CD4-positive, alpha-beta T cell treated with Interferon gamma for 1 hour (primary cell): Measurements from ENCODE around the gene LRIG3.

Source experiments
- DNase-seq: peaks from one replicate; pipeline ENCODE4 v3.0.0-alpha.2; 2020

LRIG3 gene

DNA sequence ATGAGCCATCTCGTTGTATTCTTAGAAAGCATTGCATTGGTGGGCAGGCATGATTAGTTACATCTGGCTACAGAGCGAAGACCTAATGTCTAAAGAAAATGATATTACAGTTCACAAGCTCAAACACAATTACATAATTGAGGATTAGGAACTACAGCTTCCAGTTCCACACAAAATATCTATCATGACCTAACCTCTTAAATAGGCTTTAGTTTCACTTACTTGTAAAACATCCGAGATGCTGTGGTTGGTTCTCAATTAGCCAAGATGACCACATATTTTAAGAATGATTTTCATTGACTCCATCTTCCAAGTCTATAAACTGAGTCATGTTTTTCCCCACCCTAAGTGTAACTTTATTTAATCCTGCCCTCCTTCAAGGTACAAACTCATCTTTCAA is 69.5 kb downstream of the LRIG3 start:
- DNase-seq, result no peak

DNA sequence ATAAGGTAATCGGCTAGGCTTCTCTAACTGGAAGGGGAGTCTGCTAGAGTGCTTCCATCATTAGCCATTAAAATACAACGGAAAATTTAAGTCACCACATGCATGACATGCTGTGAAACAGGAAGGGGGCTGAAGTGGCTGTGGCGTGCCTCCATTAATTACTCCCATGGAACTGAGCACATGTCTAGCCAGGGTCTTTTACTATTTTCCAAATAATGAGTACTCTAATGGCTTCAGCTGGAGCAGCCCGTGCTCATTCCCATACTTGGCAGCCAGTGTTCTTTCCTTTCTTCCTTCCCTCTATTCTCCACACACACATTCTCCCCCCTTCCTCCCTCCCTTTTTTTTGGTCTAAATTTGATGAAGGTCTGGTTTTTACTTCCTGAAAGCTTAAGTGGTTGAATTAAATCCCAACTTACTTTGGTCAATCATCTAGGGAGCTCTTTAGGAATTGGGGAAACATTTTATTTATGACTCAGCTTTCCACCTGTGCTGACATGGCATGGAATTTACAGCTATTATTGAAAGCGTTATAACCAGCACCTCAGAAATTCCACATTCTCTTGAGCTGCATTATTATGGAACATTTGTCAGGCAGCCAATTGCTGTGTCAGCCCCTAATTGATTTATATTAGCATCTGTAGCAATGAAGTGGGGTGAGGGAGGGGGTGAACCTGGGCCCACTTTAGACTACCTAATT is 72.3 kb downstream of the LRIG3 start:
- no peak for DNase-seq

DNA sequence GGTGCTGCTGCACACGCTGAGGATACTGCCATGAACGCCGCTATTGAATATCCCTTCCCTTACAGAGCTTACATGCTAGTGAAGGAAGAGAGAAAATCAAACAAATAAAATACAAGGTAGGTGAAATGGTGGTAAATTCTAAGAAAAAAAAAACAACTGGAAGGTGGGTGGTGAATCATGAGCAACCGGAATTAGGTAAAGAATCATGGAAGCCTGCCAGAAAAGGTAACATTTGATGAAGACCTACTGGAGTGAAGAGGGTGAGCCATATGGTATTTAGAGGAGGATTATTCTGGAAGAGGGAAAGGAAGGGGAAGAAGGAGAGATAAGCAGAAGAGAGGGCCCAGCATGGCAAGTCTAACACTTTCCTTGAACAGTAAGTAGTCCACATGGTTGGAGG is 76.1 kb downstream of the LRIG3 start:
- no peak for DNase-seq

DNA sequence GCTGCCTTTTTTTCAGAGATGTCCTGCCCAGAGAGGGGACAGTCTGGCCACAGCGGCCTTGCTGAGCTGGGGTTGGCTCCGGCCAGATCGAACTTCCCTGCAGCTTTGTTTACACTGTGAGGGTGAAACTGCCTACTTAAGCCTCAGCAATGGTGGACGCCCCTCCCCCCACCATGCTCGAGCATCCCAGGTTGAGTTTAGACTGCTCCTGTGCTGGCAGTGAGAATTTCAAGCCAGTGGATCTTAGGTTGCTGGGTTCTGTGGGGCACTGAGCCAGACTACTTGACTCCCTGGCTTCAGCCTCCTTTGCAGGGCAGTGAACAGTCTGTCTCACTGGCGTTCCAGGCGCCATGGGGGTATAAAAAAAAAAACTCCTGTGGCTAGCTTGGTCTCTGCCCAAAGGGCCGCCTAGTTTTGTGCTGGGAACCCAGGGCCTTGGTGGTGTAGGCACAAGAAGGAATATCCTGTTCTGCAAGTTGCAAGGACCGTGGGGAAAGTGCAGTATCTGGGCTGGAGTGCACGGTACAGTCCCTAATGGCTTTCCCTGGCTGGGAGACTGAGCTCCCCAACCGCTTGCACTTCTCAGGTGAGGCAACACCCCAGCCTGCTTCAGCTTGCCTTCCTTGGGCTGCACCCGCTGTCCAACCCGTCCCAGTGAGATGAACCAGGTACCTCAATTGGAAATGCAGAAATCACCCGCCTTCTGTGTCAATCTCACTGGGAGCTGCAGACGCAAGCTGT is 79.1 kb downstream of the LRIG3 start:
- no peak for DNase-seq

DNA sequence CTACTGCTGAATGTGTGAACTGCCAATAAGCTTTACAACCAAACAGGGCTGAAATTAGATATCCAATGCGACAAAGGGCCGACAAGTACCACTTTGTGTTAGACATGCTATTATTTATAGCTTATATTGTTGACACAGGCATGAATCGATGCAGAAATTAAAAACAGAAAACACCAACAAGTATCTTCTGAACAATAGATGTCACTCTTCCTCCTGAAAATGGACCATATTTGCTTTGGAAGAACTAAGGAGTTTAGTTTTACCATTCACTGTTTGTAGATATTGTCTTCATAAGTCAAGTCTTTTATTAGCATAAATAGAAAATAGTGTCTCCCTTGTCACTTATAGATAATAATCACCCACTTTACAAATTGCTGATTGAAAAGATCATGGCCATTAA is 86.5 kb downstream of the LRIG3 start:
- no peak for DNase-seq

DNA sequence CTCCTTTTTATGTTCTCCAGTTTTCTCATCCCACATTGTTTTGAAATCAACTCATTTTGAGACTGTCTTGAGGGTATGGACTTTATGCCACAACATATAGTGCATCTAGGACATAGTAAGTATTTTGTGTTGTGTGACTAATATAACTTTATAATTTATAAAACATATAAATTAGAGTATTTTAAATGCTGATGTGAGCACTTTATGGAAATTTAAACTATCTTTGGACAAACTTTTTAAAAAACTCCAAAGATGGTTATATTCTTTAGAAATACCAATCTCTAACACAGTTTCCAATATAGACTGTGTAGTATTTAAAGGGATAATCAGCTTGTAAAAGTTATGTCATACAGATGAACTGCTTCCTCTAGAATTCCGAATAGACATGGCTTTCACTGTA is 87.4 kb downstream of the LRIG3 start:
- no peak for DNase-seq
